GM19468 (cell line): Measurements from ENCODE around the gene SPOCK3.
"Not testable (repeated sequence)": the region's sequence is repeated elsewhere in the genome, so short reads cannot be mapped to it uniquely, and the experiment has no call there.

ENCODE experiments used
- ATAC-seq: cut with Tn5 transposase; IDR thresholded peaks from one replicate; pipeline ENCODE4 v1.9.1; 2021; ENCODE audit warnings: mild to moderate bottlenecking, moderate library complexity, moderate number of reproducible peaks; ENCODE audit not compliant: unreplicated experiment; ENCODE audit errors: extremely low read depth

SPOCK3 gene

DNA sequence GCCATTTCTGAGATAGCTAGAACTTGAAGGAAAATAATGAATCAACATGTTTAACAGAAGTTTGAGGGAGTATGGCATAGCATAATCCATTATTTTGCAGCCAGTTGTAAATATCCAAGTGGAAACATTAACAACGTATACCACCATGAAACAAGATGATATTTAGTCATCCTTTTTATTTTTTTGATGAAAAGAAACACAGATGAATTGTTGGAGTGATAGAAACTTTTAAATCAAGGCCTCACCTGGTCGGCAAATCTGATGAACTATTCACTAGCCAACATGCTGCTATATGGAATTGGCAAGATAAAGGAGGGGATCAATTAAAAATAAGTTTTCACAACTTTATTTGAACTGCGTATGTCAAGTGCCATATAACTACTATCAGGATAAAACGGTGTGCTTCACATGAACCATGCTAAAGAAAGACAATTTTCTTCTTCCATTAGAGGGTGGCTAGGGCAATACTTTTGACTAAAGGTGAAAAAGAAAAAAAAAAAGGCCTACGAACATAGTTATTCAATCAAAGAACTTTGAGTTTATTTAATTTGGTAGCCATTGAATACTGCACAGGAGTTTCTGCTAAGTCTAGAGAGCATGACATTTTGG is 510.7 kb downstream of the SPOCK3 start:
- no peak for ATAC-seq

DNA sequence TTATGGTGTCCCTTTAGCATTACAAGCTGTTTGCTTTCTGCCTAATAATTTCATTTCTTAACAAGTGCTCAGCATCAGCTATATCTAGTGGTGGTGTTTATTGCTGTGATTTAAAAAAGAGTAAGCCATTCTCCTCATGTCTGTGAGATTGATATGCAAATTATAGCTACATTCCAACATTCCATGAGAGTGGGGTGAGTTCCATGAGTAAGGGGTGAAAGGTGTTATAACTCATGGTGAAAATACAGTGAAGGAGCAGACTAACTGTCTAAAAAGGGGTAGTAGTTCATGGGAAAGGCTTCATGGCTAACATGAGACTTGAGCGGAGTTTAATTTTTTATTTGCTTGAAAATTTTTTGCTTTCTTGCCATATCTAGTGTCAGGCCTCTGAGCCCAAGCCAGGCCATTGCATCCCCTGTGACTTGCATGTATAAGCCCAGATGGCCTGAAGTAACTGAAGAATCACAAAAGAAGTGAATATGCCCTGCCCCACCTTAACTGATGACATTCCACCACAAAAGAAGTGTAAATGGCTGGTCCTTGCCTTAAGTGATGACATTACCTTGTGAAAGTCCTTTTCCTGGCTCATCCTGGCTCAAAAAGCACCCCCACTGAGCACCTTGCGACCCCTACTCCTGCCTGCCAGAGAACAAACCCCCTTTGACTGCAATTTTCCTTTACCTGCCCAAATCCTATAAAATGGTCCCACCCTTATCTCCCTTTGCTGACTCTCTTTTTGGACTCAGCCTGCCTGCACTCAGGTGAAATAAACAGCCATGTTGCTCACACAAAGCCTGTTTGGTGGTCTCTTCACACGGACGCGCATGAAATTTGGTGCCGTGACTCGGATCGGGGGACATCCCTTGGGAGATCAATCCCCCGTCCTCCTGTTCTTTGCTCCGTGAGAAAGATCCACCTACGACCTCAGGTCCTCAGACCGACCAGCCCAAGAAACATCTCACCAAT is 518.3 kb downstream of the SPOCK3 start:
- ATAC-seq = not testable (repeated sequence)

DNA sequence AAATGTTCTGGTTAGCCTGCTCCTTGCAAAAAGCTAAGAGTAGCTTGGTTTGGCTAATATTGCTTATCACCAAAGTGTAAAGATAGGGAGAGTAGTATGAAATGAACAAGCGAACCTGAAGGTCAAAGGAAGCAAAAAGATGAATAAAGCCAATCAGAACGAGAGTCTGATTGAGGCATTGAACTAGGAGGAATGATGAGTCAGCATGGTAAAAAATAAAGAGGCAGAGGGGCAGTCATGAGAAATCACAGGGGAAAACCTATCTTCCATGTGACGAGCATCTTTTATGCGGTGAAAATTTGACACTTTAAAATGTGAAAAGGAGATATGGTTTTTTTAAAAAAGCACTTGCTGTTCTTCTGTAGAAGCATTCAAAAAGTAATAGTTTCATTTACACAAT is 533.7 kb downstream of the SPOCK3 start:
- ATAC-seq = no peak

DNA sequence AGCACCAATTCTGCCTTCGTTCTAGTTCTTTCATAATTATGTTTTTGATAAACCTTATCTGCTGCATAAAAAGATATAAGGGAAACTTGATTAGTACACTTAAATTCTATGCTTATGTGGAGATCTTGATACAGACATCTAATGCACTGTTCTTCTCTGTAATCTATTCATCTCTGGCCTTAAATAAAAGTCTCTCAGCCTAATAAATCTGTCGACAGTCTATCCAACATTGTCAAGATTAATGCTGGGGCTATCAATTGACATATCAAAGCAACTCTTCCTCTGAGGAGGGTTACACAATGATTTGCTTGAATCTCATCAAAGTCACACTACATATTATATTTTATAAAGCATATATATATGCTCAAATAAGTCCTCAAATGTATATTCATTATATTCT is 545.5 kb downstream of the SPOCK3 start:
- ATAC-seq = no peak

DNA sequence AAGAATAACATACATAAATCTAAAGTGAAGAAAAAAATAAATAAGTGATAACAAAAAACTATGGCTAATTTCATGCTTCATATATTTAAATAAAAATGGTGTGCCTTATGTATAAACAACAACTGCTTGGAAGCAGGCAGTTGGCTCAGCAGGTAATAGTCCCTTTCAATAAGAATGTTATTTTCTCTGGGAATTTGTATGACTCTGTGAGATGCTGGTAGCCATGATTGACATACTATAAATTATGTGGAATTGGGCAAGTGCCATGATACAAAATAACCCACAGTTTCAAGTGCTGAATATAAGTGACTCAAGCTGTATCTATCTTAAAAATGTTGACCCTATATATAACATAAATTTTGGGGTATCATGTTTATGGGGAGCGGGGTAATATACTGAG is 546.5 kb downstream of the SPOCK3 start:
- ATAC-seq = no peak
